Left colon (tissue), 2 donors: ENCODE data around the gene PRKCI. TPM values are rescaled to one million over a fixed set of nuclear protein-coding genes. Genes with fewer than 3 reads are reported as not detected.
"Not testable (repeated sequence)": the region's sequence is repeated elsewhere in the genome, so short reads cannot be mapped to it uniquely, and the experiment has no call there.

Experiments
- ATAC-seq: fragments of 200-7000 bp; cut with Tn5 transposase; one replicate; pipeline ENCODE4 v1.9.1; 2020; ENCODE audit warnings: mild to moderate bottlenecking, moderate library complexity
- DNase-seq, 2 donors: peaks; one replicate each; pipeline ENCODE4 v3.0.0-alpha.2; 2020
- intact Hi-C, 2 donors: fragments of 100-400 bp; cut with DNase I in 1 of 2; cut with micrococcal nuclease in 1 of 2; formaldehyde crosslinking; loops; one replicate each; pipeline versions ENCODE4 v1.11.2 to v1.14.0; 2022; cut with DNase I, micrococcal nuclease
- long read RNA-seq: library from polyadenylated mRNA; unstranded; transcript quantifications from one replicate; pipeline ENCODE4 v2.0.0, GENCODE V29; 2021
- total RNA-seq, 2 donors: library from RNA; stranded (reverse); fragmentation: NEBNext Ultra II Directional; extraction: Animal tissue kit (Norgen Biotek cat#: 25700); gene quantifications; one replicate each; pipeline ENCODE4 v1.2.1, GENCODE V29; 2021
- donor health status: DM: no; HTN: no; CAD: no.
- donor health status: DM: yes; HTN: yes; CAD: no.

Gene PRKCI
- 10 to 100 TPM; 48.7 to 49.4 TPM for total RNA-seq
- long read RNA-seq, full-length matches to known transcripts: 81 of 98 reads
- long read RNA-seq, partial matches to known transcripts: 4 of 98 reads
- long read RNA-seq, other reads (novel, unspliced or antisense): 13 of 98 reads

GRCh38 chr3:170221924-170222646 is at the start of gene PRKCI:
TSS of gene PRKCI (plus strand) at chr3:170222424. CDS start at chr3:170222670, 246 bp downstream.
- intact Hi-C loops: no loop called here
- ATAC-seq: peak; percentile 97
- peak; percentile 96 to 97 for DNase-seq

GRCh38 chr3:170178651-170179050 is 43.6 kb upstream of the PRKCI start:
- DNase-seq (no peak), ATAC-seq (no peak)
- intact Hi-C loops: no loop called here

GRCh38 chr3:170179432-170179831 is 42.8 kb upstream of the PRKCI start:
- no peak for ATAC-seq
- no peak for DNase-seq
- intact Hi-C loops: no loop called here

- intact Hi-C loops: no loop called here
- DNase-seq: no peak
- ATAC-seq: peak; percentile 47
Measured at GRCh38 chr3:170180079-170180907, 41.9 kb upstream of the PRKCI start.

- ATAC-seq (peak; percentile 82), DNase-seq (peak; percentile 90 to 94)
- intact Hi-C loops: no loop called here
Measured at GRCh38 chr3:170180908-170181885, 41.0 kb upstream of the PRKCI start, which contains the start of gene PHC3. TSS of gene PHC3 (minus strand) at chr3:170181733. CDS start at chr3:170181715, 18 bp downstream.

- ATAC-seq (no peak), DNase-seq (no peak)
- intact Hi-C loops: no loop called here
Measured at GRCh38 chr3:170189398-170190256, 32.6 kb upstream of the PRKCI start.

DNA sequence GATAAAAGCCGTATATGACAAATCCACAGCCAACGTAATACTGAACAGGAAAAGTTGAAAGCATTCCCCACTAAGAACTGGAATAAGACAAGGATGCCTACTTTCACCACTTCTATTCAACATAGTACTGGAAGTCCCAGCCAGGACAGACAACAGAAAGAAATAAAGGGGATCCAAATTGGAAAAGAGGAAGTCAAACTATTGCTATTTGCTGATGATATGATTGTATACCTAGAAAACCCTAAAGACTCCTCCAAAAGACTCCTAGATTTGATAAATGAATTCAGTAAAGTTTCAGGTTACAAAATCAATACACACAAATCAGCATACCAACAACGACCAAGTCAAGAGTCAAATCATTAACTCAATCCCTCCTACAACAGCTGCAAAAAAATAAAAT is 26.5 kb upstream of the PRKCI start:
- DNase-seq, intact Hi-C loops, ATAC-seq: not testable (repeated sequence)

GRCh38 chr3:170196833-170197232 is 25.4 kb upstream of the PRKCI start:
- DNase-seq (no peak), ATAC-seq (no peak)
- intact Hi-C loops: no loop called here

DNA sequence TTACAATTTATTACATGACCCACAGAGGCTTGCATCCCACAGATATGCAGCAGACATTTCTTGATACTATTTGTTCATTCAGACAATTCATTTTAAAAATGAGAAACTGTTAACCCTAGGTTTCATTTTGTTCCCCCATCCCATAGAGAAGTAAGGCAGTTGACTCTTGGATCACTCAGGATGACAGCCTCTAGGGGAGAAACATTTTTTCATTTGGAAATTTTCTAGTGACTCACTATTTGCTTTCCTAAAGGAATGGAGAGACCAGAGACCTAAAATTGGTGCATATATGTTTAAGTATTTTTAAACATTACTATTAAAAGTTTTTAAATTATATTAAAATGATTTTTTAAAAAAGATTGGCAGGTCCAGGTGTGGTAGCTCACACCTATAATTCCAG is 21.2 kb upstream of the PRKCI start:
- intact Hi-C loops: no loop called here
- DNase-seq (no peak), ATAC-seq (no peak)

- intact Hi-C loops: no loop called here
- ATAC-seq: no peak
- DNase-seq: no peak
Measured at GRCh38 chr3:170201527-170201926, 20.7 kb upstream of the PRKCI start.

DNA sequence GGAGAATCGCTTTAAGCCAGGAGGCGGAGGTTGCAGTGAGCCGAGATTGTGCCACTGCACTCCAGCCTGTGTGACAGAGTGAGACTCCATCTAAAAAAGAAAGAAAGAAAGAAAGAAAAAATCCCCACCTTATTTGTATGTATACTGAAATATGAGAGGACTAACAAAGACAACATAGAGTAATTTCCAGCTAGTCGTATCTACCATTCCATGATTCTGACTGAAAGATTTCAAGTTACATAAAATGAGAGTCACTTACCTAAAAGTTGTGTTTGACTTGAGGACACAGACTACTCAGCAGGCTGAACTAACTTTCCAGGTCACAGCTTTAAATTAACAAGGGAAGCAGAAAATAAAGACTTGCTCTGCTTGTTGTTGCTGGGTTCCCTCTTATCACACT is 18.8 kb upstream of the PRKCI start:
- intact Hi-C loops: no loop called here
- DNase-seq (no peak), ATAC-seq (no peak)

DNA sequence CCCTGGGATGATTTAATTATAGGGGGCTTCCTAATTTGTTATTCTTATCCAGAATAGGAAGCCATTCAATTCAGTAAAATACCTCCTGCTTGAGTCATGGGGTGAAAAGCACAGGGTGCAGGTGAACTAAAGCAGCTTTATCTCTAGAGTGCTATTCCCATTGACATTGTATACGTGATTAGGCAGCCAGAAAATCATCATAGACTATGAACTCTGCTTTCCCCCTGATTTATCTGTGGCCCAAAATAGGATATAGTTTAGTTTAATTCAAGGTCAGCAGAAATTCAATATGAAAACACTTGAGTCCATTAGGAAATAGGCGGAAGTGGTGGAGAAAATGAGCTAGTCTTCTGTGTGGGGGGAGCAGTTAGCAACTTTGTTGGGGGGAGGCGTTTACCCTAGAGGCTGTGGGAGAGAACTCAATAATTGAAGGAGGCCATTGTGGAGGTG is 18.2 kb upstream of the PRKCI start:
- DNase-seq (no peak), ATAC-seq (no peak)
- intact Hi-C loops: no loop called here

DNA sequence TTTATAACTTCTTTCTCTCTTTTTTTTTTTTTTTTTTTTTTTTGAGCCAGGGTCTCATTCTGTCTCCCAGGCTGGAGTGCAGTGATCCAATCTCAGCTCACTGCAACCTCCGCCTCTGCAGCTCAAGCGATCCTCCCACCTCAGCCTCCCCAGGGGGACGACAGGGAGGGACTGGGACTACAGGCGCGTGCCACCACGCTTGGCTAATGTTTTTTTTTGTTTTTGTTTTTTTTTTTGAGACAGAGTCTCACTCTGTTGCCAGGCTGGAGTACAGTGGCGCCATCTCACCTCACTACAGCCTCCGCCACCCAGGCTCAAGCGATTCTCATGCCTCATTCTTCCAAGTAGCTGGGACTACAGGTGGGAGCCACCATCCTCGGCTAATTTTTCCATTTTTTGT is 17.7 kb upstream of the PRKCI start:
- ATAC-seq: no peak
- DNase-seq: no peak
- intact Hi-C loops: no loop called here

- intact Hi-C loops: no loop called here
- ATAC-seq (no peak), DNase-seq (no peak)
Measured at GRCh38 chr3:170205302-170205701, 16.9 kb upstream of the PRKCI start.

GRCh38 chr3:170206164-170206762 is 16.0 kb upstream of the PRKCI start:
- ATAC-seq: peak; percentile 100
- DNase-seq: peak in 1 of 2 donors; percentile 21
- intact Hi-C loops: not testable (repeated sequence)

DNA sequence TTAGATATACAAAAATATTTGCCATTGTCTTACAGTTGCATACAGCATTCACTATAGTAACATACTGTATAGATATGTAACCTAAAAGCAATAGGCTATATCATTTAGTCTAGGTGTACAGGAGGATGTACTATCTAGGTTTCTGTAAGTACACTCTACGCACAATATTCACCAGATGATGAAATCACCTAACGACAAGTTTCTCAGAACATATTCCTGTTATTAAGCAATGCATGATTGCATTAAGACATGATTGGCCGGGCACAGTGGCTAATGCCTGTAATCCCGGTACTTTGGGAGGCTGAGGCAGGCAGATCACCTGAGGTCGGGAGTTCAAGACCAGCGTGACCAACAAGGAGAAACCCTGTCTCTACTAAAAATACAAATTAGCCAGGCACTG is 14.5 kb upstream of the PRKCI start:
- intact Hi-C loops: no loop called here

DNA sequence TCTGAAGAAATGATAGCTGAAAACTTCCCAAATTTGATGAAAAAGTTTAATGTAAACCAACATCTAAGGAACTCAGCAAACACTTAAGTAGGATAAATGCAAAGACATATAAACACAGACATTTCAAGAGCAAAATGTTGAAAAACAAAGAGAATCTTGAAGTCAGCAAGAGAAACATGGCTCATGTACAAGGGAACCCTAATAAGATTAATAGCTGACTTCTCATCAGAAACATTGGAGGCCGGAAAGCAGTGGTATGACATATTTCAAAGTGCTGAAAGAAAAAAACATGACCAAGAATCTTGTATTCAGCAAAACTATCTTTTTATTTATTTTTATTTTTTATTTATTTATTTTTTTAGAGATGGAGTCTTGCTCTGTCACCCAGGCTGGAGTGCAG is 10.6 kb upstream of the PRKCI start:
- DNase-seq: no peak
- ATAC-seq: no peak
- intact Hi-C loops: no loop called here

More for the DNA sequence above, 14.5 kb upstream of the PRKCI start:
- ATAC-seq (no peak), DNase-seq (no peak)
